ENCODE measurements around the gene GLIPR2.

GLIPR2 gene

DNA sequence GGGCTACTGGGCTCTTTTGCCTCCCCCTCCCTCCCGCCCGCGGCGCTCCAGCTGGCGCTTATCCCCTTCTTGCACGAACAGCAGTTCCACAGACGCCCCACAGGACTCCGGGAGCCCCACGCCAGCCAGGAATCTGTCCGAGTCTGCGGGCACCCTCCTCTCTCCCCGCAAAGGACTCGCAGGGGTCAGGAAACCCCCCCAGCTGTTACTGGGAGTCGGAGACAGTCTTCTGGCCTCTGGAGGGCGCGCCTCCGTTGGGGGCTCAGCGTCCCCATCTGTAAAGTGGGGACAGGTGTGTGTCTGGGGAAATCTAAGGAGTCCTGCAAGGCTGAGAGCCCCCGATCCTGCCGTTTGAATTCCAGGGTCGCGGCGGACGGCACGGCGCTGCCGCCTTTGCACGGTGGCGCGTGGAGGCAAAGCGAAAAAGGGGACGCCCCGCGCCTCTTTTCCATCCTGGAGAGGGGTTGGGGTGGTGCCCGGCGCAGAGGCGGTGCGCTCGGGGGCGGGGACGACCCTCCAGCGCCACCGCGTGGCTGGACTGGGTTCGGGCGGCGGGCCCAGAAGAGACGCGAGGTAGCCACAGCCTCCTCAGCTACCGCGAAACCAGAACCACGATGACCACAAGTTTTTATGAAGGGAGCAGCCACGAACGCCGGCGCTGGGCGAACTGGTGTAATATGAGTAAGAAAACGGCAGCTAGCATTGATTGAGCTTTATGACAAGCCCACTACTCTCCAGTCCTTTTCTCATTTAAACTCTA is 29.8 kb downstream of the GLIPR2 start (continued):
- TF ChIP-seq, protein P1, sequence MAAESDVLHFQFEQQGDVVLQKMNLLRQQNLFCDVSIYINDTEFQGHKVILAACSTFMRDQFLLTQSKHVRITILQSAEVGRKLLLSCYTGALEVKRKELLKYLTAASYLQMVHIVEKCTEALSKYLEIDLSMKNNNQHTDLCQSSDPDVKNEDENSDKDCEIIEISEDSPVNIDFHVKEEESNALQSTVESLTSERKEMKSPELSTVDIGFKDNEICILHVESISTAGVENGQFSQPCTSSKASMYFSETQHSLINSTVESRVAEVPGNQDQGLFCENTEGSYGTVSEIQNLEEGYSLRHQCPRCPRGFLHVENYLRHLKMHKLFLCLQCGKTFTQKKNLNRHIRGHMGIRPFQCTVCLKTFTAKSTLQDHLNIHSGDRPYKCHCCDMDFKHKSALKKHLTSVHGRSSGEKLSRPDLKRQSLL (tag by site-specific recombination; IDR thresholded peaks at IDR 0.05), result no peak
- TF ChIP-seq ZNF792 (tag by site-specific recombination; IDR thresholded peaks at IDR 0.05) (no peak), ZNF202 (tag by site-specific recombination; IDR thresholded peaks at IDR 0.05; ENCODE audit: borderline replicate concordance) (no peak), ZBTB8A (tag by site-specific recombination; IDR thresholded peaks at IDR 0.05) (peak; percentile 74), ZNF423 (tag by site-specific recombination; IDR thresholded peaks at IDR 0.05) (no peak), ZFP3 (tag by site-specific recombination; IDR thresholded peaks at IDR 0.05; ENCODE audit: low read depth) (no peak), HOXC10 (CRISPR knock-in tag; IDR thresholded peaks at IDR 0.05) (no peak)
- TF ChIP-seq, protein P2, sequence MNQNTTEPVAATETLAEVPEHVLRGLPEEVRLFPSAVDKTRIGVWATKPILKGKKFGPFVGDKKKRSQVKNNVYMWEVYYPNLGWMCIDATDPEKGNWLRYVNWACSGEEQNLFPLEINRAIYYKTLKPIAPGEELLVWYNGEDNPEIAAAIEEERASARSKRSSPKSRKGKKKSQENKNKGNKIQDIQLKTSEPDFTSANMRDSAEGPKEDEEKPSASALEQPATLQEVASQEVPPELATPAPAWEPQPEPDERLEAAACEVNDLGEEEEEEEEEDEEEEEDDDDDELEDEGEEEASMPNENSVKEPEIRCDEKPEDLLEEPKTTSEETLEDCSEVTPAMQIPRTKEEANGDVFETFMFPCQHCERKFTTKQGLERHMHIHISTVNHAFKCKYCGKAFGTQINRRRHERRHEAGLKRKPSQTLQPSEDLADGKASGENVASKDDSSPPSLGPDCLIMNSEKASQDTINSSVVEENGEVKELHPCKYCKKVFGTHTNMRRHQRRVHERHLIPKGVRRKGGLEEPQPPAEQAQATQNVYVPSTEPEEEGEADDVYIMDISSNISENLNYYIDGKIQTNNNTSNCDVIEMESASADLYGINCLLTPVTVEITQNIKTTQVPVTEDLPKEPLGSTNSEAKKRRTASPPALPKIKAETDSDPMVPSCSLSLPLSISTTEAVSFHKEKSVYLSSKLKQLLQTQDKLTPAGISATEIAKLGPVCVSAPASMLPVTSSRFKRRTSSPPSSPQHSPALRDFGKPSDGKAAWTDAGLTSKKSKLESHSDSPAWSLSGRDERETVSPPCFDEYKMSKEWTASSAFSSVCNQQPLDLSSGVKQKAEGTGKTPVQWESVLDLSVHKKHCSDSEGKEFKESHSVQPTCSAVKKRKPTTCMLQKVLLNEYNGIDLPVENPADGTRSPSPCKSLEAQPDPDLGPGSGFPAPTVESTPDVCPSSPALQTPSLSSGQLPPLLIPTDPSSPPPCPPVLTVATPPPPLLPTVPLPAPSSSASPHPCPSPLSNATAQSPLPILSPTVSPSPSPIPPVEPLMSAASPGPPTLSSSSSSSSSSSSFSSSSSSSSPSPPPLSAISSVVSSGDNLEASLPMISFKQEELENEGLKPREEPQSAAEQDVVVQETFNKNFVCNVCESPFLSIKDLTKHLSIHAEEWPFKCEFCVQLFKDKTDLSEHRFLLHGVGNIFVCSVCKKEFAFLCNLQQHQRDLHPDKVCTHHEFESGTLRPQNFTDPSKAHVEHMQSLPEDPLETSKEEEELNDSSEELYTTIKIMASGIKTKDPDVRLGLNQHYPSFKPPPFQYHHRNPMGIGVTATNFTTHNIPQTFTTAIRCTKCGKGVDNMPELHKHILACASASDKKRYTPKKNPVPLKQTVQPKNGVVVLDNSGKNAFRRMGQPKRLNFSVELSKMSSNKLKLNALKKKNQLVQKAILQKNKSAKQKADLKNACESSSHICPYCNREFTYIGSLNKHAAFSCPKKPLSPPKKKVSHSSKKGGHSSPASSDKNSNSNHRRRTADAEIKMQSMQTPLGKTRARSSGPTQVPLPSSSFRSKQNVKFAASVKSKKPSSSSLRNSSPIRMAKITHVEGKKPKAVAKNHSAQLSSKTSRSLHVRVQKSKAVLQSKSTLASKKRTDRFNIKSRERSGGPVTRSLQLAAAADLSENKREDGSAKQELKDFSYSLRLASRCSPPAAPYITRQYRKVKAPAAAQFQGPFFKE (tag by site-specific recombination; IDR thresholded peaks at IDR 0.05; ENCODE audit: borderline replicate concordance), result no peak
- TF ChIP-seq, protein P3, sequence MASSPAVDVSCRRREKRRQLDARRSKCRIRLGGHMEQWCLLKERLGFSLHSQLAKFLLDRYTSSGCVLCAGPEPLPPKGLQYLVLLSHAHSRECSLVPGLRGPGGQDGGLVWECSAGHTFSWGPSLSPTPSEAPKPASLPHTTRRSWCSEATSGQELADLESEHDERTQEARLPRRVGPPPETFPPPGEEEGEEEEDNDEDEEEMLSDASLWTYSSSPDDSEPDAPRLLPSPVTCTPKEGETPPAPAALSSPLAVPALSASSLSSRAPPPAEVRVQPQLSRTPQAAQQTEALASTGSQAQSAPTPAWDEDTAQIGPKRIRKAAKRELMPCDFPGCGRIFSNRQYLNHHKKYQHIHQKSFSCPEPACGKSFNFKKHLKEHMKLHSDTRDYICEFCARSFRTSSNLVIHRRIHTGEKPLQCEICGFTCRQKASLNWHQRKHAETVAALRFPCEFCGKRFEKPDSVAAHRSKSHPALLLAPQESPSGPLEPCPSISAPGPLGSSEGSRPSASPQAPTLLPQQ (tag by site-specific recombination; IDR thresholded peaks at IDR 0.05), result peak; percentile 44; the same call in 1 of the 2 replicates
- TF ChIP-seq, protein P4, sequence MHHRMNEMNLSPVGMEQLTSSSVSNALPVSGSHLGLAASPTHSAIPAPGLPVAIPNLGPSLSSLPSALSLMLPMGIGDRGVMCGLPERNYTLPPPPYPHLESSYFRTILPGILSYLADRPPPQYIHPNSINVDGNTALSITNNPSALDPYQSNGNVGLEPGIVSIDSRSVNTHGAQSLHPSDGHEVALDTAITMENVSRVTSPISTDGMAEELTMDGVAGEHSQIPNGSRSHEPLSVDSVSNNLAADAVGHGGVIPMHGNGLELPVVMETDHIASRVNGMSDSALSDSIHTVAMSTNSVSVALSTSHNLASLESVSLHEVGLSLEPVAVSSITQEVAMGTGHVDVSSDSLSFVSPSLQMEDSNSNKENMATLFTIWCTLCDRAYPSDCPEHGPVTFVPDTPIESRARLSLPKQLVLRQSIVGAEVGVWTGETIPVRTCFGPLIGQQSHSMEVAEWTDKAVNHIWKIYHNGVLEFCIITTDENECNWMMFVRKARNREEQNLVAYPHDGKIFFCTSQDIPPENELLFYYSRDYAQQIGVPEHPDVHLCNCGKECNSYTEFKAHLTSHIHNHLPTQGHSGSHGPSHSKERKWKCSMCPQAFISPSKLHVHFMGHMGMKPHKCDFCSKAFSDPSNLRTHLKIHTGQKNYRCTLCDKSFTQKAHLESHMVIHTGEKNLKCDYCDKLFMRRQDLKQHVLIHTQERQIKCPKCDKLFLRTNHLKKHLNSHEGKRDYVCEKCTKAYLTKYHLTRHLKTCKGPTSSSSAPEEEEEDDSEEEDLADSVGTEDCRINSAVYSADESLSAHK (tag by site-specific recombination; IDR thresholded peaks at IDR 0.05), result no peak

DNA sequence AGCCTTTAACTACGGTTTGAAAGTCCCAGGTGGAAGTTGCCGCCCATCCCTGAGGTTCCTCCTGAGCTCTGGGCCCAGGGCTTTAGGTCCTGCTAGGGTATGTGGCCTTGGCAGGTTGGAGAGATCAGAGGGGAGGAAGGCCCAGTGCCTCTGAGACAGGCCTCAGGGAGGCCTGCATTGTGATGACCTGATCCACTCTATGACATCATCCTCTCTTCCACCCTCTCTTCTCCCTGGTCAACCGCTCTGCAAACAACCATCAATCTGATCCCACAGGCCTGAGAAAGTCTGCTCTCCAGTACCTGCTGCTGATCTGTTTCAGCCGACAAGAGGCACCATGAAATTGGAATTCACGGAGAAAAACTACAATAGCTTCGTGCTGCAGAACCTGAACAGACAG is 32.6 kb downstream of the GLIPR2 start, which contains the start of gene CCIN:
CCIN (plus strand) TSS at position 223 of the 400 bp plus-strand sequence; CDS start at position 338, 115 bp downstream.
- ChIA-PET CTCF (interaction anchor here (0.6 to 8.2 kb wide), 6 partner anchors 17 to 1616 kb away, joined by 3 to 172 read pairs (median 4); partner anchors contain the start of gene EXOSC3), POLR2A (interaction anchor here (2.6 kb wide), 1 partner anchor 21 kb away, joined by 16 read pairs; the partner anchor contains the start of gene CLTA)
- no peak within 1 kb of the TSS for H3K4me3 ChIP-seq (ENCODE audit: low read depth, low read length)
- H3K9me3 ChIP-seq (ENCODE audit: control insufficient read depth, insufficient read depth, low read depth, low read length), result no peaks in the 10 kb centered on the region
- no peaks in the 10 kb centered on the region for H3K4me1 ChIP-seq (ENCODE audit: control insufficient read depth, insufficient read depth, low read length)
- H3K27ac ChIP-seq (ENCODE audit: extremely low read depth, low read depth, low read length), result no peak within 1 kb of the TSS
- TF ChIP-seq ZNF629 (tag by site-specific recombination; IDR thresholded peaks at IDR 0.05) (peak; percentile 53; the same call in 1 of the 2 replicates), ZBTB17 (tag by site-specific recombination; IDR thresholded peaks at IDR 0.05) (0 out of 2 replicates have a peak, but pooled peaks have one; percentile 21), HOXD13 (CRISPR knock-in tag; IDR thresholded peaks at IDR 0.05; ENCODE audit: borderline replicate concordance) (no peak), ZBTB21 (tag by site-specific recombination; IDR thresholded peaks at IDR 0.05) (peak; percentile 60)
- TF ChIP-seq, protein P5, sequence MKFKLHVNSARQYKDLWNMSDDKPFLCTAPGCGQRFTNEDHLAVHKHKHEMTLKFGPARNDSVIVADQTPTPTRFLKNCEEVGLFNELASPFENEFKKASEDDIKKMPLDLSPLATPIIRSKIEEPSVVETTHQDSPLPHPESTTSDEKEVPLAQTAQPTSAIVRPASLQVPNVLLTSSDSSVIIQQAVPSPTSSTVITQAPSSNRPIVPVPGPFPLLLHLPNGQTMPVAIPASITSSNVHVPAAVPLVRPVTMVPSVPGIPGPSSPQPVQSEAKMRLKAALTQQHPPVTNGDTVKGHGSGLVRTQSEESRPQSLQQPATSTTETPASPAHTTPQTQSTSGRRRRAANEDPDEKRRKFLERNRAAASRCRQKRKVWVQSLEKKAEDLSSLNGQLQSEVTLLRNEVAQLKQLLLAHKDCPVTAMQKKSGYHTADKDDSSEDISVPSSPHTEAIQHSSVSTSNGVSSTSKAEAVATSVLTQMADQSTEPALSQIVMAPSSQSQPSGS (tag by site-specific recombination; IDR thresholded peaks at IDR 0.05; ENCODE audit: low read depth), result peak; percentile 37; the same call in 1 of the 2 replicates
- H3K36me3 ChIP-seq (ENCODE audit: control insufficient read depth in 2 of 2, insufficient read depth in 1 of 2, low read length in 2 of 2), result no peaks in the 10 kb centered on the region

Data from HEK293 (cell line).